NCI-H82 (cell line): ENCODE data around the gene GPR137.

Experiments used
- DNase-seq: peaks from one replicate; lab custom pipeline; 2025; lab: John Stamatoyannopoulos, UW

Gene GPR137

DNA sequence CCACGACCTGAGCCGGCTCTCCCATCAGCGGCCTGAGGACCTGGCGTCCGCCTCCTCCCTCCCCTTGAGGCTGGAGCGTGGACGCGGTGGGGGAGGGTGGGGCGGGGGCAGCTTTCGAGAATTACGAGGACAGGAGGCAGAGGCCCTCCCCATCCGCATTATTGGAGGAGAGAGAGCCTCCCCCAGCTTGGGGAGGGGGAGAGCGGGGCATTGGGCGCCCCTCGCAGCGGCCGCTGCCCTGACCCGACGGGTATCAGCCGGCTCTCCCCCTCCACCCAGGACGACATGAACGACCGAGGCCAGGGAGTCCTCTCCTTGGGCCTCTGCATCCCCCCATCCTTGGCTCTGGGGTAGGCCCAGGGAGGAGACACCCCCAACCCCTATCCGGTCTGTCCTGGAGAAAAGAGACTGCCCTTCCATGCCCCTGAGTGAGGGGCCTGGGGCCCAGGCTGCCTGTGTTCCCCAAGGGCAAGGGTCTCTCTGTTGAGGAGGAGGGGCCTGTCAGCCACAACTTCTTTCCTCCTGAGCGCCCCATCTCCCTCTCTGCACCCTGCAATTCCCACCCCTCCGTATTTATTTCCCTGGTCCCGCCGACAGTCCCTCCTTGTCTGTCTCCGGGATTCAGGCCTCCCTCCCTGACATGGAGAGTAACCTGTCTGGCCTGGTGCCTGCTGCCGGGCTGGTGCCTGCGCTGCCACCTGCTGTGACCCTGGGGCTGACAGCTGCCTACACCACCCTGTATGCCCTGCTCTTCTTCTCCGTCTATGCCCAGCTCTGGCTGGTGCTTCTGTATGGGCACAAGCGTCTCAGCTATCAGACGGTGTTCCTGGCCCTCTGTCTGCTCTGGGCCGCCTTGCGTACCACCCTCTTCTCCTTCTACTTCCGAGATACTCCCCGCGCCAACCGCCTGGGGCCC is 495 bp downstream of the GPR137 start:
- no peak for DNase-seq

DNA sequence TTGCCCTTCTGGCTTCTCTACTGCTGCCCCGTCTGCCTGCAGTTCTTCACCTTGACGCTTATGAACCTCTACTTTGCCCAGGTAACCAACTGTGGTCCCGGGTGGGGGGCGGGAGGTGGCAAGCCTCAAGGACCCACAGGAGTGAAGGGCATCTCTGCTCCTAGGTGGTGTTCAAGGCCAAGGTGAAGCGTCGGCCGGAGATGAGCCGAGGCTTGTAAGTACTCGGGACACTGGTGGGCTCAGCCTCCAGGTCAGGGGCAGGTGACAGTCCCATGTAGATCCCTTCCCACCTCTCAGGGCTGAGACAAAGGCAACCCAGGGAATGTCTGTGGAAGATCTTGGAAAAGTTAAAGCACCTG is 1.1 kb downstream of the GPR137 start:
- DNase-seq: no peak

DNA sequence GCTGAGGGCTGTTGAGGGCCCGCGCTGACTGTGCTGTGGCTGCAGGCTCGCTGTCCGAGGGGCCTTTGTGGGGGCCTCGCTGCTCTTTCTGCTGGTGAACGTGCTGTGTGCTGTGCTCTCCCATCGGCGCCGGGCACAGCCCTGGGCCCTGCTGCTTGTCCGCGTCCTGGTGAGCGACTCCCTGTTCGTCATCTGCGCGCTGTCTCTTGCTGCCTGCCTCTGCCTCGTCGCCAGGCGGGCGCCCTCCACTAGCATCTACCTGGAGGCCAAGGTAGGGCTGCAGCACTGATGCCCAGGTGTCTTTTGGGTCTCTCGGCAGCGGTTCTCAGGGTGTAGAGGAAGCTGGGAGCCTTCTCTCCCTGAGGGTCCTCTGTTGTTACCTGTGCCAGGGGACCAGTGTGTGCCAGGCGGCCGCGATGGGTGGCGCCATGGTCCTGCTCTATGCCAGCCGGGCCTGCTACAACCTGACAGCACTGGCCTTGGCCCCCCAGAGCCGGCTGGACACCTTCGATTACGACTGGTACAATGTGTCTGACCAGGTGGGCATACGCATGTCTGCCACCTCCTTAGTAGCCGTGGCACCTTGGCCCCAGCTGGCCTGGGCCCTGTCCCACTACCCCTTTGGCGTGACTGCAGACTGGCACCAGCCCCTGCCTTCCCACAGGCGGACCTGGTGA is 2.2 kb downstream of the GPR137 start:
- DNase-seq: no peak

DNA sequence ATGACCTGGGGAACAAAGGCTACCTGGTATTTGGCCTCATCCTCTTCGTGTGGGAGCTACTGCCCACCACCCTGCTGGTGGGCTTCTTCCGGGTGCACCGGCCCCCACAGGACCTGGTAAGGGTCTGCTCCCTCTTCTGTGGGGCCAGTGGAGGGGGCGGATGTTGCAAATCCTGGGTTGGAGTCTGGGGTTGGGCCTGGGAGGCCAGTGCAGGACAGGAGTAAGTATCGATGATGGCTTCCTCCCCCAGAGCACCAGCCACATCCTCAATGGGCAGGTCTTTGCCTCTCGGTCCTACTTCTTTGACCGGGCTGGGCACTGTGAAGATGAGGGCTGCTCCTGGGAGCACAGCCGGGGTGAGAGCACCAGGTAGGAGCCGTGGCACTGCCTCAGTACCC is 2.7 kb downstream of the GPR137 start:
- no peak for DNase-seq

DNA sequence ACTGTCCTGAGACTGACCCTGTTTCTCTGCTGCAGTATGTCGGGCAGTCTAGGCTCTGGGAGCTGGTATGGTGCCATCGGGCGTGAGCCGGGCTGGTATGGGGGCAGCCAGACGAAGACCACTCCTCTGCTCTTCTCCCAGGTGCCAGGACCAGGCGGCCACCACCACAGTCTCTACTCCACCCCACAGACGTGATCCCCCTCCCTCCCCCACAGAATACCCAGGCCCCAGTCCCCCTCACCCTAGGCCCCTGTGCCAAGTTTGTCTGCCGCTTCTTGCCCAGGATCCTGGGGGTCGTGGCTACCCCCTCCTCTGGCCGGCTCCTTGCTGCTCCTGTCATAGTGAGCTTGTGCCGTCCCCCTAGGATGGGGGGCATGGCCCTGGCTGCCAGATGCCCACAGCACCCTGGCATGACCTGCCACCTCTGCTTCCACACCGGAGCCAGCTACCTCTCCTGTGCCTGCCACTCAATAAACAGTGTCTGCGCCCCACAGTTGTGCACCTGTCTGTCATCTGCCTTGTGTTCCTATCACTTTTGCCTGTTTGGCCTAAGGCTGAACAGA is 3.4 kb downstream of the GPR137 start:
- DNase-seq: no peak

GRCh38 chr11:64290352-64291261 is 5.0 kb downstream of the GPR137 start:
- DNase-seq: no peak

DNA sequence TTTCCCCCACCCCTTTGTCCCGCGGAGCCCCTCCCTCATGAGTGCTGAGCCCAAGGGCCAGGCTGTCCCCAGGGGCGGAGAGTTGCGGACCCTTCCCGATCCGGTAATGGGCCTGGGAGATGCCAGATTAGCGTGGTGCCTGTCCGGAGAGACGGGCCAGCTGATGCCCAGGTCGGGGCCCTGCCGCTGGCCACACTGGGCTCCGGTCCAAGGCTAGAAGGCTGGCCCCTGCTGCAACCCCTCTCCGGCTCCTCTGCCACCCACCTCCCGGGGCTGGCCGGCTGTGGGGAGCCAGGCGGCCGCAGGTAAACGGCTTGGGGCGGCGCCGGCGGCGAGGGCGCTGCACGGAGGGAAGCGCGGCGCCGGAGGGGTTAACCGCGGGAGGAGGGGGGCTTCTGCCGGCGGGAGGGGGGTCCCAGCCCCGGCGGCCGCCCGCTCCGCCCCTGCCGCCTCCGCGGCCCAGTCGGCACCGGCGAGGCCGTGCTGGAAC is 5.7 kb downstream of the GPR137 start, which contains the start of gene KCNK4:
TSS of gene KCNK4 (plus strand) at position 41 of the 490 bp plus-strand sequence. CDS start 1,717 bp downstream, outside the sequence.
- no peak for DNase-seq

DNA sequence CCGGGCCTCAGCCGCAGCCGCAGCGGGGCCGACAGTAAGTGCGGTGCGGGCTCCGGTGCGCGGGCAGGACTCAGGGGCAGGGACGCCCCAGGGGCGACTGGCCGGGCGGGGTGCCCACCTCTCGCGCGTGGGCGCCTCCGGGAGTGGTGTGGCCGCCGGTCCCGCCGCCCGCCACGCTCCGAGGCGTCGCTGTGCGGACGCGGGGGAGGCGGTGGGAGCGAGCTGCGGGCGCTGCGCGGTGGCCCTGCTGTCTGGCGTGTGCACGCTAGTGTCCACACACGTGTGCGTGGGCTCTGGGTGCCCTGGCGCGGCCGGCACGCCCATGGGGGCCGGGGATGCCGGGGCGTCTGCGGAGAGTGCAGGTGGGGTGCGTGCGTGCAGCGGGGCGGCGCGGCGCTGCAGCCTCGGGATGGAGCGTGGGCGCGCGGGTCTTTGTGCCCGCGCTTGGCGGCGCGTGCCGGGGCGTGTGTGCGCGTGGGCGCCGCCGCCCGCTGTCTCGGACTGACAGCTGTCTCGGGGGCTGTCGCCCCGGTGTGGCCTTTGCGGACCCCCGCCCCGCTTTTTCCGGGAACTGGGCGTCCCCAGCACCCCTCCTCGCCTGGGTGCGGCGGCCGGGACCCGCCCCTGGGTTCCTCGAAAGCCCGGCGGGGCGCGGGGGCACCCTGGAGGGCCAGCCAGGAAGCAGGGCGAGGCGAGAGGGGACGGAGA is 6.3 kb downstream of the GPR137 start:
- DNase-seq: no peak

DNA sequence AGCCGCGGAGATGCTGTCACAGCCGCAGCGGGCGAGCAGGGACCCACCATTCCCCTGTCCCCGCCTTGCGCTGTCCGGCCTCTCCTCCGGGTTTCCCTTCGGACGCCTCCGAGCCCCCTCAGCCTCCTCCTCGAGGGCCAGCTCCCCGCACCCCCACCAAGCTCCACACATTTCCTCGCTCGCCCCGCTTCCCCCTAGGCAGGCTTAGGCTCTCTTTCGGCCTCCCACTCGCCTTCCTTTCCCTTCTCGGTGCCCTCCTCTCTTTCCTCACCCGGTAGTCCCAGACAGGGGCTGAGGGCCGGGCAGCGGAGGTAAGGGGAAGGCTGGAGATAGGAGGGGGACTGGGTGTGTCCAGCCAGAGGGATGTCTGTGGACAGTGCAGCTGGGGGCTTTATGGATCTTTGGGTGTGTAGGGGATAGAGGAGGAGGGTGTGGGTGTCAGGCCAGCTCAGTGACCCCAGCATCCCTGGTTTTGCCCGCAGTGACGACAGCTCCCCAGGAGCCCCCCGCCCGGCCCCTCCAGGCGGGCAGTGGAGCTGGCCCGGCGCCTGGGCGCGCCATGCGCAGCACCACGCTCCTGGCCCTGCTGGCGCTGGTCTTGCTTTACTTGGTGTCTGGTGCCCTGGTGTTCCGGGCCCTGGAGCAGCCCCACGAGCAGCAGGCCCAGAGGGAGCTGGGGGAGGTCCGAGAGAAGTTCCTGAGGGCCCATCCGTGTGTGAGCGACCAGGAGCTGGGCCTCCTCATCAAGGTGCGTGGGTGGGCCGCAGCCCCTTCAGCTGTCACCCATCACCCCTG is 7.0 kb downstream of the GPR137 start:
- no peak for DNase-seq

GRCh38 chr11:64294774-64295173 is 9.1 kb downstream of the GPR137 start:
- DNase-seq: no peak

- no peak for DNase-seq
These were observed 10.1 kb downstream of the GPR137 start for GRCh38 chr11:64295760-64296159.

DNA sequence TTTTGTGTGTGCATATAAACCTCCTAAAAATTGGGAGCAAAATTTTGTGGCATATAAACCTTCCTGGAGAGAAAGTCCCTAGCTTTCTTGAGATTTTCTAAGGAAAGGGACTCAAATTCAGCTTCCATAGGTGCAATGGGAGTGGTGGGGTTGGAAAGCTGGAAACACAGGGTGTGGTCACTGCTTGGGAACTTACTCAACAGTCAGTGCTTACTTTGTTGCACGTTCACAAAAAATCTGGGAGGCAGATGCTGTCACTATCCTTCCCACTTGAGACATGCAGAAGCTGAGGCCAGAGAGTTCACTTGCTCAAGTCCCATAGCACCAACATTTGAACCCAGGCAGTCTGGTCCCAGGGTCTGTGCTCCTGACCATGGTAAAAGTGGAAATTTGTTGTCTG is 10.6 kb downstream of the GPR137 start:
- DNase-seq: no peak

GRCh38 chr11:64296830-64297698 is 11.4 kb downstream of the GPR137 start:
- no peak for DNase-seq

GRCh38 chr11:64297699-64298358 is 12.2 kb downstream of the GPR137 start:
- DNase-seq: no peak

- DNase-seq: no peak
These were observed 13.6 kb downstream of the GPR137 start for GRCh38 chr11:64298966-64299846.

DNA sequence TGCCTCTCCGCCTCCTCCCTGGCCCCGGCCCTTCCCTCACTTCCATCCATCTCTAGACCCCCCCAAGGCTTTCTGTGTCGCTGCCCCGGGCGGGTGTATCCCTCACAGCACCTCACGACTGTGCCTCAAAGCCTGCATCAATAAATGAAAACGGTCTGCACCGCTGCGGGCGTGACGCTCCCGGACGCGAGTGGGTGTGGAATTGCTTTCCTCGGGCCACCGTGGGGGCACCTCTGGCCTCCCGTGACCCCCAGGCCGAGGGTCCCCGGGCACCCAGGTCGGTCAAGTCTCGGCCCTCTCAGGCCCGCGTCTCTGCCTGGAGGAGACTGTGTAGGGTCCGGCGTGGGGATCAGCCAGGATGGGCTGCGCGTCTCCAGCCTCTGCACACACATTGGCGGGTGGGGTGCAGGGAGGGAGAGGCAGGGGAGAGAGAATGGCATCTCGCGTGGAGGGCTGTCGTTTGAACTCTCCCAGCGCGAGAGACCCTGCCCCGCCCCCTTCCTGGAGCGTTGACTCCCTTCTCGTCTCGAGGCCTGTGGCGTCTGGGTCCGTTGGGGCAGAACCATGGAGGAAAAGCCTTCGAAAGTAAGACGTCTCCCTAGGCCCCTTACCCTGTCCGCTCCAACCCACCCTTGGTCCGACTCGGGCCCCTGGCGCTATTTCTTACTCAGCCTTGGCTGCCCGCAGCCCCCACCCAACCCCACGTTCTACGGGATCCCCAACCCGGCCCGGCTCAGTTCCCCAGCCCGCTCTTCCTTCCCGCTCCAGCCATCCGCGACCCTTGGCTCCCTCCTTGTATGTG is 14.4 kb downstream of the GPR137 start, which contains the start of gene CATSPERZ:
TSS of gene CATSPERZ (plus strand) at position 512 of the 802 bp plus-strand sequence. CDS start at position 565, 53 bp downstream.
- no peak for DNase-seq
